Placental epithelial cell (primary cell): ENCODE measurements around the gene GATC. TPM values are rescaled to one million over a fixed set of nuclear protein-coding genes. Genes with fewer than 3 reads are reported as not detected.

ENCODE experiments used
- small RNA-seq: library from RNA; depleted of rRNA; stranded (forward); fragments of <200 nt; gene quantifications from one replicate; pipeline ENCODE3, GENCODE V24; 2012
- total RNA-seq: library from RNA; depleted of rRNA; stranded (reverse); fragments of >200 nt; gene quantifications from 2 replicates; pipeline ENCODE4 v1.2.3, GENCODE V29; 2012

The GATC gene
- 13.3 and 19.7 TPM in 2 replicates for total RNA-seq

DNA sequence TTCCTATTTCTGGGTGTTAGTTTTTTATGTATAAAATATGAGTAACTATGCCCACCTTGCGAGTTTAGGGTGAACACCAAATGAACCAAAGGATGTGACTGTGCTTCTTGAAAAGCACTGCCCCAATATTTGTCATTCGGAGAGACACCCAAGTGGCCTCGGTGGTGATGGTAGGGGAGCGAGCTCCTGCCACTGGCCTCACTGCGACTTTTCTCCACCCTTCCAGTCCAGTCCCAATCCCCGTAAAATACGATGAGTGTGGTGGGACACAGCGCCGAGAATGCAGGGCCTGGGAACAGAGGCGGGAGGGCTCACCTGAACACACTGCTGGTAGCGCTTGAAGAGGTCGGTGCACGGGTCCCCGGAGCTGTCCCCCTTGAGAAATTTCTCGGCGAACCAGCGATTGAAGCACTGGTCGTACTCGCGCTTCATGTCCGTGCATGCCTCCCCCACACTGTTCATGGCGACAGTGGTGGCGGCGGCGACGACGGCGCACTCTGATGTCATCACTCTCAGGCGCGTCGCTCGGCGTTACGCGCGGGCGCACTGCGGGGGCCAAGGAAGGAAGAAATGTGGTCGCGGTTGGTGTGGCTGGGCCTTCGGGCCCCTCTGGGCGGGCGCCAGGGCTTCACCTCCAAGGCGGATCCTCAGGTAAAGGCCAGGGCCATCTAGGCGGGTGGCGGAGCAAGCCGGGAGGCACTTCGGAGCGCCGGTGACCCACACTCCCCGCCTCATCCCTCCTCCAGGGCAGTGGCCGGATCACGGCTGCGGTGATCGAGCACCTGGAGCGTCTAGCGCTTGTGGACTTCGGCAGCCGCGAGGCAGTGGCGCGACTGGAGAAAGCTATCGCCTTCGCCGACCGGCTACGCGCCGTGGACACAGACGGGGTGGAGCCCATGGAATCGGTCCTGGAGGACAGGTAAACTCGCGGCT lies at the start of gene GATC, which contains the start of gene TRIAP1:
GATC (plus strand) TSS at position 534 of the 933 bp plus-strand sequence; CDS start at position 571, 37 bp downstream.
TRIAP1 (minus strand) TSS at position 474 of the 933 bp plus-strand sequence; CDS start at position 462, 12 bp downstream.

DNA sequence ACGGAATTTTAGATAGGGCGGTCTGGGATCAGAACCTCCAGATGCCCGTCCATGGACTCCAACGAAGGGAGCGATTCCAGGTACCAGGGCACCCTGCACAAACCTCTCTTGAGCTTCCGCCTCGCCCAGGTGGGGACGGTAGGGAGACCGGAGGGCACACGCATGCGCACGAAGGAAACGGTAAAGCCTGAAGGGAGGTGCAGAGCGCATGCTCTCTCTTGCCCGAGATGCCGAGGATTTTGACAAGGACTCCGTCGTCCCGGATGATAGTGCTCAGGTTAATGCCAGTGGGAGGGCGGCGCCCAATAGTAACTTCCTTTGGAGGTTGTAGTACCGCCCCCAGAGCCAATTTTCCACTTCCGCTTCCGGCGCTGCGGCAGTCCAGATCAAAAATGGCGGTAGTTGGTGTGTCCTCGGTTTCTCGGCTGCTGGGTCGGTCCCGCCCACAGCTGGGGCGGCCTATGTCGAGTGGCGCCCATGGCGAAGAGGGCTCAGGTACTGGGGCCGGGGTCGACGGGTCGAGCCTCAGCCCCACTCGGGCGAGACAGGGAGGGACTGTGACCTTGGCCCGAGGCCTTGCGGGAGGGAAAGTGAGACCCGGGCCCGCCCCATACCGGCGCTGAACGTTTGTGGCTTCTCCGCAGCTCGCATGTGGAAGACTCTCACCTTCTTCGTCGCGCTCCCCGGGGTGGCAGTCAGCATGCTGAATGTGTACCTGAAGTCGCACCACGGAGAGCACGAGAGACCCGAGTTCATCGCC lies 8.3 kb upstream of the GATC start, which contains the start of gene COX6A1:
COX6A1 (plus strand) TSS at position 379 of the 760 bp plus-strand sequence; CDS start at position 393, 14 bp downstream.

GRCh38 chr12:120469450-120470149 lies 23.4 kb downstream of the GATC start, which contains the start of gene SRSF9:
SRSF9 (minus strand) TSS chr12:120469748; CDS start chr12:120469609, 139 bp downstream.

GRCh38 chr12:120495731-120496412 lies 49.6 kb downstream of the GATC start, which contains the start of gene DYNLL1:
DYNLL1 (plus strand) TSS chr12:120496113; CDS start chr12:120496422, 309 bp downstream.

Small RNA genes within 50 kb of the gene (small RNA-seq; reads per million reads assigned to genes)
- not detected for gene RF00019

Other genes starting within 250 kb of the GATC start
- gene RPLP0, start 245.3 kb upstream of the GATC start, total RNA-seq, result 2,345 and 3,756 TPM in 2 replicates
- 172 and 251 TPM in 2 replicates for gene PXN, start 180.7 kb upstream of the GATC start, total RNA-seq
- gene RNU4-2, start 154.5 kb upstream of the GATC start, total RNA-seq, result under 0.01 TPM in 2 replicates
- under 0.01 TPM in 2 replicates for gene RNU4-1, start 153.2 kb upstream of the GATC start, total RNA-seq
- gene SIRT4, start 144.1 kb upstream of the GATC start, total RNA-seq, result 0.98 and 3.5 TPM in 2 replicates
- not detected in 2 replicates for gene PLA2G1B, start 118.7 kb upstream of the GATC start, total RNA-seq
- gene MSI1, start 77.3 kb upstream of the GATC start, total RNA-seq, result 0.39 TPM in 1 of 2 replicates, not detected in the other
- gene COX6A1, start 8.3 kb upstream of the GATC start, total RNA-seq, result 269 and 480 TPM in 2 replicates
- 15.3 and 33.8 TPM in 2 replicates for gene TRIAP1, start 60 bp upstream of the GATC start, total RNA-seq
- gene SRSF9, start 23.3 kb downstream of the GATC start, total RNA-seq, result 154 and 167 TPM in 2 replicates
- gene DYNLL1, start 49.7 kb downstream of the GATC start, total RNA-seq, result 179 and 288 TPM in 2 replicates
- gene COQ5, start 82.7 kb downstream of the GATC start, total RNA-seq, result 28.3 and 29.4 TPM in 2 replicates
- 102 and 118 TPM in 2 replicates for gene RNF10, start 87.9 kb downstream of the GATC start, total RNA-seq
- gene POP5, start 135.0 kb downstream of the GATC start, total RNA-seq, result 31.0 and 38.7 TPM in 2 replicates
- gene CABP1, start 194.2 kb downstream of the GATC start, total RNA-seq, result 0.33 TPM in 1 of 2 replicates, not detected in the other
- 65.6 and 112 TPM in 2 replicates for gene MLEC, start 240.7 kb downstream of the GATC start, total RNA-seq